ENCODE data around the gene GJD4.

Gene GJD4, protein sequence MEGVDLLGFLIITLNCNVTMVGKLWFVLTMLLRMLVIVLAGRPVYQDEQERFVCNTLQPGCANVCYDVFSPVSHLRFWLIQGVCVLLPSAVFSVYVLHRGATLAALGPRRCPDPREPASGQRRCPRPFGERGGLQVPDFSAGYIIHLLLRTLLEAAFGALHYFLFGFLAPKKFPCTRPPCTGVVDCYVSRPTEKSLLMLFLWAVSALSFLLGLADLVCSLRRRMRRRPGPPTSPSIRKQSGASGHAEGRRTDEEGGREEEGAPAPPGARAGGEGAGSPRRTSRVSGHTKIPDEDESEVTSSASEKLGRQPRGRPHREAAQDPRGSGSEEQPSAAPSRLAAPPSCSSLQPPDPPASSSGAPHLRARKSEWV

DNA sequence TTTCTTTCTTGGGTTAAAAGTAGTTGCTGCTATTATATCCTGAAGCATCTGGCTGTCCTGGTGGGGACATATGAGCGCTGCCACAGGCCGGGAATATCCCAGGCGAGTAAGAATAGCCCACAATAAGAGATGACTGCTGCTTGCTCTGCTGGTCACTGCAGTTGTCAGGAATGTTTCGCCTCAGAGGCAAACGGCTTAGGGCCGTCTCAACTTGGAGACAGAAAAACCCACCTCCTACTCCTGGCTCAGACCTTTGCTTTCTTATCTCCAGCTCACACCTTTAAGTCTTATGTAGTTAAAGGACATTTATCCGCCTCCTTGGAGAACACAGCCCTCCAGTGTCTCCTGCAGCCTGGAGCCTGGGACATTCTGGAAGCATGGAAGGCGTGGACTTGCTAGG is at the start of gene GJD4:
Gene GJD4 (plus strand): TSS at position 151 of the 400 bp plus-strand sequence. CDS start 227 bp downstream, at position 378.
- no peak for DNase-seq (ENCODE audit: low spot score)

DNA sequence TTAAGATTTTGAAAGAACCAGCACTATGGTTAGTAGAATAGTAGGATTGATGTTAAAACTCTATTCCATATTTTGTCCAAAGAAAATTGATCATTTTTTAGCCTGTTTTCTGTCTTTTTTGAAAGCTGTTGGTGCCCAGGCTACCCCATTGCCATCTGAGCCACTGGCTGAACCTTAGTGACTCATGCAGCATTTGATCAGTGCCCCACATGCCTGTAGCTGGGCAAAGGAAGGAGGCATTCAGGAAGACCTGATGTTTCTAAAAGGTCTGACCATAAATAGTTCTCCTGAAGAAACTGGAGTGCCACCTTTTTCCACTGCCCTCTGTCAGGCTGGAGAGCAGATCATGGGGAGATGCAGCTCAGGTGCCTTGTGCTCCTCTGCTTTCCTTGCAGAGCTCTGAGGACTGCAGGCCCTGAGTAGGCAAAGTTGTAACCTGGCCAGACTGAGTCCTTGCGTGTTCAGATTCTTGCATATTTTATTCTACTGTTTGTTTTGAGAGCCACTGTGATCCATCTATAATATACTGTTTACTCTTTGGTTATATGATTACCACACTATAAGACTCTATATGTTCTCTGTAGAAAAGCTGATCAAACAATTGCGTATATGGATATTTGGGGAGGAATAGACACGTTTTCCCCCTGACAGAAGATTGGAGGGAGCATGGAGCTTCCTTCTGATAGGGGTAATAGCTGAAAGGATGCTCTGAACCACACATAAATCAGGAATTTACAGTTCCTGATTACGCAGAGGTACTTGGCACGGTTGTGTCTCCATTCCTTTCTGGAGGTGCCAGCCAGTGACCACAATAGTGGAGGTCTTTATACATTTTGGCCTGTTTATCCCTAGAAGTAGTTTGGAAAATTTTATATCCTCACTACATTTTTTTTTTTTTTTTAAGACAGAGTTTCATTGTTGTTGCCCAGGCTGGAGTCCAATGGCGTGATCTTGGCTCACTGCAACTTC is 48.9 kb upstream of the GJD4 start:
- no peak for DNase-seq (ENCODE audit: low spot score)

DNA sequence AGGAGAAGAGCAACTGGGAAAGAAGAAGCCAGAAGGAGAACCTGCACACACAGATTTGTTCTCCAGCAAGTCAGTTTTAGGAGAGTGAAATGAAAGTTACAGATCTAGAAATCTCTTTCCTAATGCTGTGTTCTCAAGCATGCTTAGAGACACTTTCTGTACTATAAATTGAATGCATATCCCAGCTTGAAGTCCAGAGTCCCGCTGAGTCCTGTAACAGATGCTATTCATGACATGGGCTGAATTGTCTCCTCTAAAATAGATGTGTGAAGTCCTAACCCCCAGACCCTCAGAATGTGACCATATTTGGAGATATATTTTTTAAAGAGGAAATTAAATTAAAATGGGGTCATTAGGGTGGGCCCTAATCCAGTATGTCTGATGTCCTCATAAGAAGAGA is 46.9 kb upstream of the GJD4 start:
- DNase-seq (ENCODE audit: low spot score): no peak

DNA sequence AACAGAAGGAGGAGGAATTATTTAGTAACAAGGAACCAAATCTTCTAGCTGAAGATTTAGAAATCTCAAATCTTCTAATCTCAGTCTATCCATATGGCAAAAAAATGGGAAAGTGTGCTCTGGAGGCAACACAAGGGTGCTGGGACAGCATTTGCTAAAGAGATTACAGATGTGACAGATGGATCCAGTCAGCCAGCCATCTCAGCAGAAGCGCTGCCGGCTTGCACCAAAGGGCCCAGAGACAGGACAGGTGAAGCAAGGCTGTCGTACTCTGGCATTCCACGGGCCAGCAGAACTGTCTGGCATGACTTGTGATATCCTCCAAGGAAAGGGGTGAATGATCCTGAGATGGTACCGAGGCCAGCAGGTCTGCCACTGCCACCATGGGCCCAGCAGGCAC is 45.7 kb upstream of the GJD4 start:
- no peak for DNase-seq (ENCODE audit: low spot score)

DNA sequence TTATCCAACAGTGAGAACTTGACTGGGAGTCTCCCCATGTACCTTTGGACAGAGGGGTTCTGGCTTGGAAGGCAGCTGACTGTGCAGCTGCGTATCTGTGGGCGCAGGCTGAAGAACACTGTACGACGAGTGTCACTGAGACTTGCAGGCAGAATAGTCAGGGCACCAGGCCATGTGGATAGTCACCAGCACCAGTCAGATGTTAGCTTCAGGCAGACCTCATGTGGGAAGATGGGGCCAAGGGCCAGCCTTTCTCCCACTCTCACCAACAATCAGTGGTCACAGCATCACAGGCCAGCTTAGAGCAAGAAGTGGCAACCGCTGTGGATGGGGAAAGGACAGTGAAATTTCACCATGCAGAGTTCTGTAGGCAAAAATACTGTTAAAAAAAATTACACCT is 43.4 kb upstream of the GJD4 start:
- no peak for DNase-seq (ENCODE audit: low spot score)

DNA sequence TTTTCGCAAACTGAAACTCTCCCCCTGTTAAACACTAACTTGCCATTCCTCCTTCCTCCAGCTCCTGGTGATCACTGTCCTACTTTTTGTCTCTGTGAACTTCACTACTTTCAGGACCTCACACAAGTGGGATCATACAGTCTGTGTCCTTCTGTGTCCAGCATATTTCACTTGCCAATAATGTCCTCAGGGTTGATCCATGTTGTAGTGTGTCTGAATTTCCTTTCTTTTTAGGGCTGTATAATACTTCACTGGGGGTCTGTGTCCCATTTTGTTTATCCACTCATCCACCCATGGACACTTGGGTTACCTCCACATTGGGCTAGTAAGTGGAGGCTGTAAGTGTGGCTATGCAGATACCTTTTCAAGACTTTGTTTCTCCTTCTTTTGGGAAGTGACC is 42.7 kb upstream of the GJD4 start:
- DNase-seq (ENCODE audit: low spot score): no peak

DNA sequence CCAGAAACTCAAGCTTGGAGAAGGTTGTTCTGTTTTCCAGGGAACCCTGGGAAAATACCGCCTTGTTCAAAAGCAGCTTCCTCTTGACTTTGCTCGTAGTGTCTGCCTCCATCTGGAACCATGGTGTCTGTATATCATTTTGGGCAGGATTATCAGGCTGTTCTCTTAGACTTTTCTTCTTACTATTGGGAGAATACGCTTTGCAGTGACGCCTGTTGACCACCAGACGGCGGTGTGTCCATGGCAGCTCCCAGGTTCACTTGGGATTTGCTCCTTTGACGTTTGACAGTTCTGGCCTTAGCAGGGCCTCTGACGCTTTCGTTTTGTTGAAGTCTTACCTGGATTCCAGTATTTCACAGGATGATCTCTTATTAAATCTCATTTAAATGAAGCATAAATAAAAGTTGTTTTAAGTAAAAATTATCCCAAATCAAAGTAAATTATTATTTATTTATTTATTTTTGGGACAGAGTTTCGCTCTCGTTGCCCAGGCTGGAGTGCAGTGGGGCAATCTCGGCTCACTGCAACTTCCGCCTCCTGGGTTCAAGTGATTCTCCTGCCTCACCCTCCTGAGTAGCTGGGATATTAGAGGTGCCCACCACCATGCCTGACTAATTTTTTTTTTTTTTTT is 41.8 kb upstream of the GJD4 start:
- peak; percentile 77 for DNase-seq (ENCODE audit: low spot score)

DNA sequence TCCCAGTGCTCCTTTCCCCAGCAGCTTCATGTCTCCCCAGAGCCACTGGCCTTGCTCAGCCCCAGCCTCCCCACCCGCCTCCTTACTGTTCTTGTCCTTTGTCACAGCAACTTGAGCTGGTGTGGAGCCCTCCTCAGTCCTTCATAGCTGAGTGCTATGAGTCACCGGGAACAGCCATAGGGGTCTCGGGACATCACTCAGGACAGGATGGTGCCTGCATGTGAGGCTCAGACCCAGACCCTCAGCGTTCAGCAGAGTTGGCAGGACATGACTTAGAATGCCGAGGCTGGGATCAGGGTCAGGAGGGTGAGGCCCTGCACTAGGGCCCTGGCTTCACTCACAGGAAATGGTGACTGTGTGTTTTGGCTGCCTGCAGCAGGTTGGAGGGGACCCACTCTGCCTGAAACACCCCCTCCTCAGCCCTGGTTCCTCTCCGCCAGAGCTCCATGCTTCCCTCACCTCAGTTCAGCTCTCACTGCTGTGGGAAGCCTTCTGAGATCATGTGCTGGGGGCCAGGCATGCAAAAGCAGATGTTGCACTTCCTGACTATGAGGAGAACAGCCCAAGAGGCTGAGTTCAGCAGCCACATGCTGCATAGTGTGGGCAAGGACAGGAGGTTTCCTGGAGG is 40.7 kb upstream of the GJD4 start:
- no peak for DNase-seq (ENCODE audit: low spot score)

DNA sequence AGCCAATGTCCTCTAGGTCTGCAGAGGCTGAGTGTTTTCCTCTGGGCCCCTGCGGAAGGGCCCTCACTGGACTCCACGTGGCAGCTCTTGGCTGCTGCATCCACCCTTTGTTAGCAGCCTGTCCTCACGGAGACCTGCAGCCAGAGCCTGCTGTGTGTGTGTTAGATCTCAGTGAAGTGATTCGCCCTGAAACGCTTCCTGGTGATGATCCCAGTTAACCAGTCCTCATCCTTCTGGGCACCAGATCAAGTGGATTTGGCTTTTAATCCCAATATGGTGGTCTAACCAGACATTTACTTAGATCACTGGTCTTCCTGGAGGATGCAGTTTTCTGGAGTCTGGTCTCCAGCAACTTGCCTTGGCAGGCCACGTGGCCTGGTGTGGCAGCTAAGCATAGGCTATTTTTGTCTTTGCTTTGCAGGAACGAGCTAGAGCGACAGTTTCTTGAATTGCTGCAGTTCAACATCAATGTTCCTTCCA is 39.5 kb upstream of the GJD4 start:
- no peak for DNase-seq (ENCODE audit: low spot score)

DNA sequence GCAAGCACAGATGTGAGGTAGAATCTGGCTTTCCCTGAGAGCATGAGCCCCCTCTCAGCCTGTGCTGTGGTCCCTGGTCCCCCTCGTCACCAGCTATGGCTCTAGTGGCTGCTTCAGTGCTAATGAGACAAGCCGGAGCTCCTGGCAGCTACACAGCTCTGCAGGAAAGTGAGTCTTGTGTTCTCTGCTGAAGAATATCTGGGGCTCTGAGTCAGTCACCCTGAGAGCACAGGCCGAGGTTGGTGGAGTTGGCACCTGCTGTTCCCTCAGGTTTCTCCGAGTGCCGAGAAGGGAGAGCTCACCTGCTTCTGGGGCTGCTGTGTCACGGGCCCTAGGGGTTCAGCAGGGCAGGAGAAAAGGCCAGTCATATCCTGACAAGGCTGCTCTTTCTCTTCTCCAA is 37.2 kb upstream of the GJD4 start:
- DNase-seq (ENCODE audit: low spot score): no peak

DNA sequence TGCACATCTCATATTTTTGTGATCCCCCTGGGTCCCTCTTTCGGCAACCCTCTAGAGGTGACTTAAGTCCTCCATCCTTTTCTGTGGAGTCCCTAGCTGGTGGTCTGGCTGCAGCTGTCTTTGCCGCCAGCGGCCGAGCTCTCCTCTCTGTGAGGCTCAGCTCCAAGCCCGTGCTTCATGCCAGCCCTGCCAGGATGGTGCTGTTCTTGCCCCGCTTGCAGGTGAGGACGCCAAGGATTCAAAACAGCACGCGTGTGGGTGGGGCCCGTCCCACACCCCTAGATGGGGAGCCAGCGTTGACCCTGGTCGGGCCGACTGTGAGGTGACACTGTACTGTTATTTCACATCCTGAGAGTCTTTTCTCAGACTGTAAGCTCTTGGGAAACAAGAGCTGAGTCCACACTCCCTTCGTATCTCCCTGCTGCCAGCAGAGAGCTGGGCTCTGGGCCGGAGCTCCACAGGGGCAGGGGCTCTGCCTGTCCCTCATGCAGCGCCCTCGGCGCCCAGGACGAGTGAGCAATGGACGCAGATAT is 36.6 kb upstream of the GJD4 start:
- no peak for DNase-seq (ENCODE audit: low spot score)

DNA sequence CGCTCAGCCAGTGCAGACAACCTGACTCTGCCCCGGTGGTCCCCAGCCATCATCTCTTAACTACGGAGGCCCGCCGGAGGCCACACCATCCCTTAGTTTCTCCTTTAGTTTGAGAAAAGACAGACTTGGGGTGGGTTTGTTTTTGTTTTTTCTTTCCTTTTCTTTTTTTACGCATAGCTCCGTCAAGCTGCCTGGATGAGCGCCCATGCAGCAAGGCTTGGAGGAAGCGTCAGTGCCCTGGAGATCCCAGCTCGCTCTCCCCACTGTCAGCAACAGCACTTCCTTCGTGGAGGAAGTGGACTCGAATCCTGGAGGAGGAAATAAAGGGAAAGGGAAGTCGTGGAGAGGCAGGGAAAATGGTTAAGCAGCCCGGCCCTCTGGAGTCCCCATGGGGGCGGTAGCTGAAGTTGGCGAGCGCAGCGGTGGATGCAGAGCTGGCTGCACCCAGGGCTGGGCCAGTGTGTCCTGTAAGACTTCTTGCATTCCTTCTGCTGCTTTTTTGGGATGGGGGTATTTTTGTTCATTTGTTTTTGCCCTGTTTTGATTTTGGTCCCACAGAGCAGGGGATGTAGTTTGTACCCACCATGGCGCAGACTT is 35.9 kb upstream of the GJD4 start:
- no peak for DNase-seq (ENCODE audit: low spot score)

DNA sequence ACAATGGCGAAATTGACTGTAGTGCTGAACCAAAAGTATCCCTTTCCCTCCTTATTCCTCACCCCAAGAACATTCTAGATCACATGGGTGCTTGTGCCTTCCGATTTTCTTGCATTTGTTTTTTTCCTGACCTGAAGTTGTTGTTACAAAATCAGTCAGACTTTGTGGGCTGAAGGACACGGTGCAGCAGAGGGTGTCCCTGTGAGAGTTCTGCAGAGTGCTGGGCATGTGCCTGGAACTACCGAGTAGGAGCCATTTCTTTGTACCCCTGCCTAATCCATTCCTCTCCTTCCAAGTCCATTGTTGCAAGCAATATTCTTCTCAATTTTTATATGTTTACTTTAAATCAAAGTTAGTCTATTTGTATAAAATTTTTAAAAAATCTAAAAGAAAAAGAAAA is 35.3 kb upstream of the GJD4 start:
- no peak for DNase-seq (ENCODE audit: low spot score)

DNA sequence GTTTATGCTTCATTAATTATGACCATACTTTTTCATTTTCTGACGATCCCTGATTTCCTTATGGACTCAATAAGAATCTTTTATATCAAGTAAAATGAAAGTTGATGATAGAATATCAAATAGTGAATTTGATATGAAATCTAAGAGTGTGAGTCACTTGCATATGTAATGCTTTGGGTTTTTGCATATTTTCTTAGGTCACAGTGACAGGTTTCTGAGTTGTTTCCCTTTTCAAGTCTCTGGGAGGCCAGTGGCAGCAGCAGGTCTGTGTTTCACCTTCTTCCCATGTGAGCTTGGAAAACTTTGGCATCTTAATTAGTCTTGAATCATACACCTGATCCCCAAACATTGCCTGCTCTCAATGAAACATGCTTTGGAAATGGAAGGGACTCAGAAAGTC is 34.7 kb upstream of the GJD4 start:
- DNase-seq (ENCODE audit: low spot score): no peak

DNA sequence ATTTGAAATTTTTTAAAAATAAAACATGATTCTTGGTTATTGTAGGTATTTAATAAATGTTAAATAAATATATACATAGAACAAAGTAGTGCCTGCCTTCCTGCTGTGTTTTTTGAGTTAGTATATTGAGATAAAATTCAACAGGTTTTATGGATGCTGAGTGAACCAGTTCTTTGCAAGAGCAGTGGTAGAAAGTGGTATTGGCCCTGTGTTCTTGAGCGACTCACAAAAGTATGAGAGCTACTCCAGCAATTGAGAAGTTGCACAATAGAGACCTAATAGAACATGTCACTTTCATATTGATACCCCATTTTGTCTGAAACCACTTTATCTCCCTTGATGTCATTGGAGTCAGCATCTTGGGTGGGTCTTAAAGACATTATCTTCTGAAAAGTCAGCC is 32.6 kb upstream of the GJD4 start:
- no peak for DNase-seq (ENCODE audit: low spot score)

DNA sequence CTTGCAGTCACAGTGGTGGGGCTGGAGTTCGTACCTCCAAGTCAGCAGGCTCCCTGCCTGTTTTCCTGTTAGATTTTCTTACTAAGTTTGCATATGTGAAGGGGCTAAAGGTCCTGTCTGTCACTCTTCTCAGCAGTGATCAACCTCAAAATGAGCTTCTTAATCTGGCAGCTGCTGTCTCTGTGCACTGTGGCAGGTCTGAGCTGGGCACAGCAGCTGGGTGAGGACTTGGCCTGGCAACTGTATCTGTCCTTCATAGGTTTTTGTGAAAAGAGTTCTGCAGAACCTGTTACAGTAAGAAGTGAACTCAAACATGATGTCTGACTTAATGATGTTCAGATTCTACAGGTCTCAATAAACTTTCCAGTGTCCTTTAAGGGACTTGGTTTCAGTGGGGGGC is 31.3 kb upstream of the GJD4 start:
- no peak for DNase-seq (ENCODE audit: low spot score)

DNA sequence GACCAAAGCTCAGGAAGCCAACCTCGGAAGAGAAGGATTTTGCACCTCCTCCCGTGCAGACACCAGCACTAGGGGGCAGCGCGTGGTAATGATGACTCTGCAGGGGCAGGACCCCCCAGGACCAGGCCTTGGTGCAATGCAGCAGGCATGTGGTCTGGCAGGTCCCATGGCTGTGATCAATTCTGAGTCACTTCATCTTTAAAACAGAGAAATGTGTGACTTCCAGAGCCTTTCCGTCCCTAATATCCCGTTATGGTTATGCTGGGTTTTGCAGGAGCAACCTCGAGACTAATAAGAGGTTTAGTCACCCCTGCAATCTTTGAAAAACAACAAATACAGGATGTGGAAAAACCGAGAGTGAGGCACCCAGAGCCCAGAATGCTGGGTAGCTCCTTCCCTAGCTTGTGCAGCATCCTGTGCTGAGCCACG is 30.2 kb upstream of the GJD4 start:
- peak; percentile 53 for DNase-seq (ENCODE audit: low spot score)

DNA sequence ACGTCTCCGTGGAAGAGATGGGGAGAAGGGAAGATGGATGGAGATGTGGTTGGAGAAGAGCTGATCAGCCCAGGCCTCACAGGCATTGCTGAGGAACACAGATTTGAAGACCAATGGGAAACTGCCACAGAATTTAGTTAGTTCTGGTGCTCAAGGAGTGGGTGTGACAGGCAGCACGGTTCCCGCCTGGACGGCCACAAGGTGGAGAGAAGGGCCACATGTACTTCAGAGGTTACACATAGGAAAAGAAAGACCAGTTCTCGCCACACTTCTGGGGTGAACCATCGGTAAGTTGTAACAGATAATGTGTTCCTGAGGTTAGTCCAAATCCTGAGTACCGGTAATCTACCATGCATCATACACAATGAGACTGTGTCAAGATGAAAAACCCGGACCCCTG is 29.5 kb upstream of the GJD4 start:
- no peak for DNase-seq (ENCODE audit: low spot score)

DNA sequence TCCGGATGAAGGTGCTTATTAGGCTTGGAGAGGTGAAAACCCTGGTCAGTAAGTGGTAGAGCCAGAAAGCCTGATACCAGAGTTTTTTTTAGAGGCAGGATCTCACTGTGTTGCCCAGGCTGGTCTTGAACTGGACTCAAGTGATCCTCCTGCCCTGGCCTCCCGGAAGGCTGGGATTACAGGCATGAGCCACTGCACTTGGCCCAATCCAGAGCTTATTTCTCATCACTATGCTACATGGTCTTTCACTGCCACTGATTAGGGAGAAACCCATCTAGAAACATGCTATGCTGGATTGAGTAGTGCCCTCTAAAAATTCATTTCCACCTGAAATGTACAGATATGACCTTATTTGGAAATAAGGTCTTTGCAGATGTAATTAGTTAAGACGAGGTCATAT is 28.4 kb upstream of the GJD4 start:
- DNase-seq (ENCODE audit: low spot score): no peak

DNA sequence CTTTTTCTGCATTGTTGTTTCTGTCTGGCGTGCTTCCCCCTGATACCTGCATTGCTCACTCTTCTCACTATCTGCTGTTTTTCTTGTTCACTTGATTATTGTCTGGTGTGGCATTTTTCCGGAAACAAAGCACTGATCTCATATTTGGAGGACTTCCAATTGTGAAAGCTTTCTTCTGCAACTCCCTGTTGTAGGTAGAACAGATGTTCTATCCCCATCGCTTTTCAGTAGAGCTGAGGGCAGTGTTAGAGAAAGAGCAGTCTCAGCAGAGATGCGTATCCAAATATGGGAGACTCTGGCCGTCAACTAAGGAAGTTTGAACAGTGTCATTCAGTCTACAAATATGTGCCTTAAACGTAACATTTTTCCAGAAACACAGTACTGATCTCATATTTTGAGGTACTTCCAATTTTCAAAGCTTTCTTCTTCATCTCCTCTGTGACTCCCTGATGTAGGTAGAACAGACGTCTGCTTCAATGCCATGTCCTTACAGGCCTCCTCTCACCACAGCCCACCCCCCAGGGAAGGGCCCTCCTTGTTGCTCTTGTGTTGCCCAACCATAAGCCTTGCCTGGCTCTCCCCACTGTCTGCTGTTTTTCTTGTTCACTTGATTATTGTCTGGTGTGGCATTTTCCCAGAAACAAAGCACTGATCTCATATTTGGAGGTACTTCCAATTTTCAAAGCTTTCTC is 27.1 kb upstream of the GJD4 start:
- no peak for DNase-seq (ENCODE audit: low spot score)

DNA sequence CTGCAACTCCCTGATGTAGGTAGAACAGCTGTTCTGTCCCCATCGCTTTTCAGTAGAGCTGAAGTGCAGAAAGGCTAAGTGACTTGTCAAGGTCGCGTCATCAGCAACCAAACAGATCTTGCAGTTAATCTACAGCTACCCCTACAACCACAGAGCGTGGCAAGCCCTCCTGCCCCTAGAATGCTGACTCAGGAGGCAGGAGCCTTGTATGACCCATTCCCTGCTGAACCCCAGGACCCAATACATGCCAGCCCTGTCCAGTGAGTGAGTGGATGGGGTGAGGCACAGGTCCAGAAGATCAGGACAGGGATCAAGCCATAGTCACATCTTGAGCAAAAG is 26.6 kb upstream of the GJD4 start:
- DNase-seq (ENCODE audit: low spot score): no peak
